ENCODE results near the gene MTX1. TPM values are rescaled to one million over a fixed set of nuclear protein-coding genes. Genes with fewer than 3 reads are reported as not detected.

MTX1 gene
- total and polyA plus RNA-seq, 9 of the 15 experiments (the other 6 are each of a cell fraction or from before 2014, with no cell fraction given) = 29.1 to 98.4 (median 66.9) TPM

- TF ChIP-seq FOXM1 (IDR thresholded peaks at IDR 0.05; ENCODE audit: low read depth) = no peak
- peak; percentile 80; the same call in 1 of the 2 replicates for TF ChIP-seq FOXM1 (CRISPR knock-in tag; IDR thresholded peaks at IDR 0.05; ENCODE audit: low read depth)
- TF ChIP-seq RREB1 (CRISPR knock-in tag; IDR thresholded peaks at IDR 0.05) = no peak
- TF ChIP-seq, protein P1, sequence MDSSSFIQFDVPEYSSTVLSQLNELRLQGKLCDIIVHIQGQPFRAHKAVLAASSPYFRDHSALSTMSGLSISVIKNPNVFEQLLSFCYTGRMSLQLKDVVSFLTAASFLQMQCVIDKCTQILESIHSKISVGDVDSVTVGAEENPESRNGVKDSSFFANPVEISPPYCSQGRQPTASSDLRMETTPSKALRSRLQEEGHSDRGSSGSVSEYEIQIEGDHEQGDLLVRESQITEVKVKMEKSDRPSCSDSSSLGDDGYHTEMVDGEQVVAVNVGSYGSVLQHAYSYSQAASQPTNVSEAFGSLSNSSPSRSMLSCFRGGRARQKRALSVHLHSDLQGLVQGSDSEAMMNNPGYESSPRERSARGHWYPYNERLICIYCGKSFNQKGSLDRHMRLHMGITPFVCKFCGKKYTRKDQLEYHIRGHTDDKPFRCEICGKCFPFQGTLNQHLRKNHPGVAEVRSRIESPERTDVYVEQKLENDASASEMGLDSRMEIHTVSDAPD (CRISPR knock-in tag; IDR thresholded peaks at IDR 0.05) = no peak
- peak; percentile 8; the same call in 1 of the 2 replicates for TF ChIP-seq ZBTB33 (CRISPR knock-in tag; IDR thresholded peaks at IDR 0.05)
- peak; percentile 96 for TF ChIP-seq NR2C2 (CRISPR knock-in tag; IDR thresholded peaks at IDR 0.05)
- TF ChIP-seq NR2C2 (tag; IDR thresholded peaks at IDR 0.05) = peak; percentile 100
- TF ChIP-seq FIP1L1 (IDR thresholded peaks at IDR 0.05; ENCODE audit: low read depth, low read length, poor library complexity, severe bottlenecking) = peak; percentile 76
- TF ChIP-seq FOSL1 (tag; conservative IDR thresholded peaks at IDR 0.05) = peak; percentile 58; the same call in 1 of the 2 replicates
- TF ChIP-seq MEF2D (tag; conservative IDR thresholded peaks at IDR 0.05; ENCODE audit: low read depth) = no peak
- TF ChIP-seq SIN3A (IDR thresholded peaks at IDR 0.05; ENCODE audit: borderline replicate concordance in 2 of 2, control insufficient read depth in 1 of 2, low read depth in 2 of 2, low read length in 2 of 2) = peak; percentile 74 to 87
- peak; percentile 76 for TF ChIP-seq BMI1 (IDR thresholded peaks at IDR 0.05; ENCODE audit: low read length)
- TF ChIP-seq ELF1 (tag; IDR thresholded peaks at IDR 0.05) = peak; percentile 45; the same call in 1 of the 2 replicates
- TF ChIP-seq JUND (IDR thresholded peaks at IDR 0.05; ENCODE audit: borderline replicate concordance, low read depth, low read length) = peak; percentile 26; the same call in 1 of the 2 replicates
- TF ChIP-seq JUND (tag; IDR thresholded peaks at IDR 0.05; ENCODE audit: borderline replicate concordance, low read depth, low read length) = no peak
- peak; percentile 85 for TF ChIP-seq SAP30 (IDR thresholded peaks at IDR 0.05; ENCODE audit: borderline replicate concordance, insufficient read depth, low read depth, low read length, poor library complexity, severe bottlenecking)
- peak; percentile 36; the same call in 1 of the 2 replicates for TF ChIP-seq ZNF589 (CRISPR knock-in tag; IDR thresholded peaks at IDR 0.05; ENCODE audit: low read depth)
Measured at GRCh38 chr1:155208541-155209311, at the start of gene MTX1 (continued).

All from K562 (cell line).